NB4 (cell line): Measurements from ENCODE around the gene TMEM259.
"Not testable (repeated sequence)": the region's sequence is repeated elsewhere in the genome, so short reads cannot be mapped to it uniquely, and the experiment has no call there.

Source experiments
- DNase-seq: peaks from one replicate; pipeline ENCODE4 v3.0.0; 2010; ENCODE audit warnings: low read depth
- H3K4me3 ChIP-seq: one replicate; pipeline ENCODE4 v1.5.1; 2011; ENCODE audit warnings: mild to moderate bottlenecking, low read depth, low read length, moderate library complexity
- MYC ChIP-seq: IDR thresholded peaks from 2 replicates; pipeline ENCODE4 v1.6.1; 2011; ENCODE audit warnings: low read depth, low read length
- POLR2A ChIP-seq: IDR thresholded peaks from 2 replicates; pipeline ENCODE4 v1.6.1; 2011; ENCODE audit warnings: mild to moderate bottlenecking; ENCODE audit not compliant: insufficient read length; ENCODE audit errors: extremely low read depth
- TF ChIP-seq, protein P1 (sequence below): IDR thresholded peaks from 2 replicates; pipeline ENCODE4 v1.6.1; 2011; ENCODE audit warnings: low read depth, low read length
- TF ChIP-seq, protein P2 (sequence below): IDR thresholded peaks from one replicate; pipeline ENCODE4 v1.5.1; 2012; ENCODE audit warnings: low read depth, low read length

TMEM259 gene

DNA sequence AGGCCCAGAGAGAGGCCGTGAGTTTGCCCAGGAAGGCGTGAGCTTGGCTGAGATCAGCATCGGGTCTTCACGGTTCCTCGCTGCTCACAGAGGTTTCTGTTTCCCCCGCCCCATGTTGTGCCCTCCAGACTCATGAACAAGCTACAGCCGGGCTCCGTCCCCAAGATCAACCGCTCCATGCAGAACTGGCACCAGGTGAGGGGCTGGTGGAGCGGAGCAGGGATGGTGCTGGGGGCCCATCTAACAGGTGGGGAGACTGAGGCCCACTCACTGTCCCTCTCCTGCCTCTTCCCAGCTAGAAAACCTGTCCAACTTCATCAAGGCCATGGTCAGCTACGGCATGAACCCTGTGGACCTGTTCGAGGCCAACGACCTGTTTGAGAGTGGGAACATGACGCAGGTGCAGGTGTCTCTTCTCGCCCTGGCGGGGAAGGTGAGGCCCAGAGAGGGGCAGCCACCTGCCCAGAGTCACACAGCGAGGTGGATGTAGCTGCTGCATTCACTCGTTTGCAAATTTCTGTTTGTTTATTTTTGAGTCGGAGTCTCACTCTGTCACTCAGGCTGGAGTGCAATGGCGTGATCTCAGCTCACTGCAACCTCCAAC lies 11.4 kb upstream of the TMEM259 start:
- TF ChIP-seq, protein P1, sequence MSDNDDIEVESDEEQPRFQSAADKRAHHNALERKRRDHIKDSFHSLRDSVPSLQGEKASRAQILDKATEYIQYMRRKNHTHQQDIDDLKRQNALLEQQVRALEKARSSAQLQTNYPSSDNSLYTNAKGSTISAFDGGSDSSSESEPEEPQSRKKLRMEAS: no peak
- TF ChIP-seq MYC (no peak), POLR2A (no peak)
- TF ChIP-seq, protein P2, sequence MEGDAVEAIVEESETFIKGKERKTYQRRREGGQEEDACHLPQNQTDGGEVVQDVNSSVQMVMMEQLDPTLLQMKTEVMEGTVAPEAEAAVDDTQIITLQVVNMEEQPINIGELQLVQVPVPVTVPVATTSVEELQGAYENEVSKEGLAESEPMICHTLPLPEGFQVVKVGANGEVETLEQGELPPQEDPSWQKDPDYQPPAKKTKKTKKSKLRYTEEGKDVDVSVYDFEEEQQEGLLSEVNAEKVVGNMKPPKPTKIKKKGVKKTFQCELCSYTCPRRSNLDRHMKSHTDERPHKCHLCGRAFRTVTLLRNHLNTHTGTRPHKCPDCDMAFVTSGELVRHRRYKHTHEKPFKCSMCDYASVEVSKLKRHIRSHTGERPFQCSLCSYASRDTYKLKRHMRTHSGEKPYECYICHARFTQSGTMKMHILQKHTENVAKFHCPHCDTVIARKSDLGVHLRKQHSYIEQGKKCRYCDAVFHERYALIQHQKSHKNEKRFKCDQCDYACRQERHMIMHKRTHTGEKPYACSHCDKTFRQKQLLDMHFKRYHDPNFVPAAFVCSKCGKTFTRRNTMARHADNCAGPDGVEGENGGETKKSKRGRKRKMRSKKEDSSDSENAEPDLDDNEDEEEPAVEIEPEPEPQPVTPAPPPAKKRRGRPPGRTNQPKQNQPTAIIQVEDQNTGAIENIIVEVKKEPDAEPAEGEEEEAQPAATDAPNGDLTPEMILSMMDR: no peak
- no peak overlapping the region for H3K4me3 ChIP-seq
- DNase-seq: no peak

DNA sequence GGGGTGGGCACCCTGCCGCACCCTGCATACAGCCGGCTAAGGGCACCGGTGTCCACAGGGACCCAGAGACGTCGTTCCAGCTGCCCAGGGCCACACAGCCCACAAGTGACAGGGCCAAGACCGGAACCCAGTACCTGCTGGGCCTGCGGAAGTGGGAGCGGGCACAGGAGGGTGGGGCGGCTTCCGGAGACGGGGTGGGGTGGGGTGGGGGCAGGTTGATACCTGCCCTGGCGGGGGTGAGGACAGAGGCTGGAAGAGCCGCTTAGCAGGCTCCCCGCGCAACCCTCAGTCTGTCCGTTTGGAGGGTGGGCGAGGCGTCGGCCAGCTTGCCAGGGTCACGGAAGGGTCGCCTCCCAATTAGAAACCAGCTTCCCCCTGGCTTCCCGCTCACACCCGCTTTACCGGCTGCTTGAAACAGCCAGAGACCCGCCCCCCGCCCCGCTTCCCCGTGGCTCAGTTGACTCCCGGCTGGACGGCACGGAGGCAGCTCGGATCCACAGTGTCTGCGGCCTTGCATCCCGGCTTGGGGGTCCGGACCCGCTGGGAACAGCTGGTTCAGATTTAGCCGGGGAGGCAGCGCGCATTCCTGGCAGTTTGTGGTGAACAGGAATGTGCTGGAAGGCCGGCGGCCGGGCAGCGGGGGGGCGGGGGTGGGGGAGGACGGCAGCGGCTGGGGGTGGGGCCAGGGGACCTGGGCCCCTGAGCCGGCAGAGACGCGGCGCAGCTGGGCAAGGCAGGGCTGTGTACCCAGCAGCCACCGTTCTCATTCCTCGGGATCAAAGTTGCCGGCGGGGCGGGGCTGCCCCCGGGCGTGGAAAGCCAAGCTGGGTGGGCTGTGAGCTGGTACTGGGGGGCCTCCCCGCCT lies 7.4 kb upstream of the TMEM259 start:
- H3K4me3 ChIP-seq: peak overlapping the region; percentile 68
- TF ChIP-seq, protein P2: no peak
- TF ChIP-seq, protein P1: no peak
- TF ChIP-seq POLR2A: no peak
- TF ChIP-seq MYC: no peak
- peak; percentile 76 for DNase-seq

DNA sequence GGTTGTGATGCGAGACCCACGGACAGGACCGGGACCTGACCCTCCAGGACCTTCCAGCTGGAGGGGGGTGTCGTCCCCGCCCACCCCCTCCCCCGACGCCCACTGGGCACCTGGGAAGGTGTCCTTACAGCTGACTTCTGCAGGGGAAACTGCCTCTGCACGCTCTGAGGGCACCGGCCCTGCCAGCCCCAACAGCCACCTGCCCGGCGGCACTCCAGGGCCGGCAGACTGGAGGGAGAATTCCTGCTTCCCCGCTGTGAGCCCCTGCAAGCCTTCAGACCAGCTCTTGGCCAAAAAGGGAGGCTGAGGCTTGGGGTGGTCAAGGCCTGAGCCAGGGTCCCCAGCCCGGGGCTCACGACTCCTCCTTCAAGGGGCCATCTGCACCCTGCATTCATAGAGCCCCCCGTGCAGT lies 6.7 kb upstream of the TMEM259 start:
- DNase-seq: no peak
- peak overlapping the region; percentile 68 for H3K4me3 ChIP-seq
- TF ChIP-seq, protein P1: no peak
- no peak for TF ChIP-seq POLR2A

DNA sequence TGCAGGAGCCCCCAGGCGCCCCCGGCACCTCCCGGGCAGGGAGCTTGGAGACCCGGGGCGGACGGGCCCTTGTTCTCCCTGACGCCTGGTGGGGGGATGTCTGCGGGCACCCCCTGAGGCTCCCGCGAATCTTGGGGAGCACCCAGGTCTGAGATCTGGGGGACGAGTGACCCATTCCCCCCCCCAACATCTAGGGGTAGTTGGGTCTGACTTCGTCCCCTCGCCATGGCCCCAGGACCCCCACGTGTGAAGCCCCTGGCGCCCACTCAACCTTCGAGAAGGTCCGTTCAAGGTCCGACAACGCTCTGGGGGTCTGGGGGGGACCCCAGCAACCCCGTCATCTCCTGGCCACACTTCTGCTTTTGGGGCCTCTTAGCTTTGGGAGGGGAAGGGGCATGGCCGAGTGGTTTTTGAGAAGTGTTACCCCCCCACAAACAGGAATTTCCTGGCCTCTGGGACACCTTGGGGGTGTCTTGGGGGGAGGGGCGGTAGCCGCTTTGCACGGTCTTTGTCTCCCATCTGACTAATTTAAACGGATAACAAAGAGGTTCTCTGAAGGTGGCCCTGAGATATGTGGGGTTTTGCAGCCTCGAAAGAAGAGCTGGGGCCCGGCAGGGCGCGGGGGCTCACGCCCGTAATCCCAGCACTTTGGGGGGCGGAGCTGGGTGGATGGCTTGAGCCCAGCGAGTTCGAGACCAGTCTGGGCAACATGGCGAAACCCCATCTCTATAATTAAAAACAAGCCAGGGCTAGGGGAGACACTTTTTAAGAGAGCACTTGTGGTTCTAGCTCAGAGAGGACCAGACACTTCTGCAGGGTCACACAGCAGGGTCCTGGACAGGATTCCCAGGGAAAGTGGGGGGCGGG lies 6.1 kb upstream of the TMEM259 start:
- no peak for TF ChIP-seq MYC
- TF ChIP-seq, protein P1: no peak
- TF ChIP-seq, protein P2: no peak
- TF ChIP-seq POLR2A: no peak
- peak overlapping the region; percentile 68 for H3K4me3 ChIP-seq
- peak; percentile 67 for DNase-seq

DNA sequence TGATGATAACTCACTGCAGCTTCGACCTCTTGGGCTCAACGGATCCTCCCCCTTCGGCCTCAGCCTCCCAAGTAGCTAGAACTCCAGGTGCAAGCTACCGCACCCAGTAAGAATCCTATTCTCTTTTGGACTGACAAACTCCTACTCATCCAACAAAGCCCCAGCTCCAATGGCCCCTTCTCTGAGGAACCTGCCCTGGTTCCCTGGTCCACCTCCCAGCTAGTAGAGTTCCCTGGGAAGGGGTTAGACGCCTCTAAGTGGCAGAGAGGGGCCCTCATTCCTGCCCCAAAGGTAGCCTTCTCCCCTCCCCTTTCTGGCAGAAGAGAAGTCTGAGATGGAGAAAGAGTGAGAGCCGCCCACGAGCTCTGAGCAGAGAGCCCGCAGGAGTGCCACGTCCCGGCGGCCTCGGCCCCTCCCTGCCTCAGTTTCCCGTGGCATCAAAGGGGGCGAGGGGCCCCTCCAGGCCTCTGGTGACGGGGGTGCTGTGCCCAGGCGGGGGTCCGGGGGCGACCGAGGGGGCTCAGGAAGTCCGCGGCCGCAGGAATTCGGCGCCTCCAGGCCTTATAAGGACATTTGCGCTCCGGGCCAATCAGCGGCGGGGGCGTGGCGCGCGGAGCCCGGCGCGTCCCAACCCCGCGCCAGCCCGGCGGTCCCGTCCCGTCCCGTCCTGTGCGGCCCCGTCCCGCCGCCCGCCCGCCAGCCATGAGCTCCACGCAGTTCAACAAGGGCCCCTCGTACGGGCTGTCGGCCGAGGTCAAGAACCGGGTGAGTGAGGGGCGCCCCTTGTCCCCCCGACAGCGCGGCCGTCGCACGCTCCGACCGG lies 5.2 kb upstream of the TMEM259 start, which contains the start of gene CNN2:
TSS of gene CNN2 (plus strand) at position 649 of the 823 bp plus-strand sequence. CDS start at position 703, 54 bp downstream.
- peak within 1 kb of the TSS; percentile 68 for H3K4me3 ChIP-seq
- peak; percentile 73 for DNase-seq
- TF ChIP-seq MYC: no peak
- TF ChIP-seq, protein P2: no peak
- TF ChIP-seq POLR2A: peak; percentile 11
- TF ChIP-seq, protein P1: no peak

DNA sequence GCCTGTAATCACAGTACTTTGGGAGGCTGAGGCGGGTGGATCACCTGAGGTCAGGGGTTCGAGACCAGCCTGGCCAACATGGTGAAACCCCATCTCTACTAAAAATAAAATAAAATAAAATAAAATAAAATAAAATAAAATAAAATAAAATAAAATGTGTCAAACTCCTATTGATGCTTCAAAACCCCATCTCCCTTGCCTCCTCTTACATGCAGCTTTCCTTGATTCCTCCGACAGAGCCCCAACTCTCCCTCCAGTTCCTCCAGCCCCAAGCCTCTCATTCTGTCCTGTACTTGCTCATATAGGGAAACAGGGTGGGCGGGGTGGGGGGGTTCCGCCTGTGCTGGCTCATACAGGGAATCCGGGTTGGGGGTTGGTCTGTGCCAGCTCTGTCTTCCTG lies 4.2 kb upstream of the TMEM259 start:
- DNase-seq, H3K4me3 ChIP-seq: not testable (repeated sequence)

DNA sequence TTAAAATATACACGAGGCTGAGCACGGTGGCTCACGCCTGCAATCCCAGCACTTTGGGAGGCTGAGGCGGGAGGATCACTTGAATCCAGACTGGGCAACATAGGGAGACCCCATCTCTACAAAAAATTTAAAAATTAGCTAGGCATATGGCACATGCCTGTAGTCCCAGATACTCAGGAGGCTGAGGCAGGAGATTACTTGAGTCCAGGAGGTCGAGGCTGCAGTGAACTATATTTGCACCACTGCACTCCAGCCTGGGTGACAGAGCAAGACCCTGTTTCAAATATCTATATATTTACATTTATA lies 2.9 kb upstream of the TMEM259 start:
- DNase-seq: not testable (repeated sequence)

More for the DNA sequence above, 2.9 kb upstream of the TMEM259 start:
- not testable (repeated sequence) for H3K4me3 ChIP-seq
